Effector memory CD8-positive, alpha-beta T cell (primary cell): ENCODE data around the gene STUB1.
A peak's percentile ranks its signal among the peaks of the same experiment; 100 is the strongest.

Experiments
- ATAC-seq: fragments of 150-1000 bp; cut with Tn5 transposase; replicated peaks from 2 replicates; pipeline ENCODE4 v1.10.0; 2021; ENCODE audit warnings: mild to moderate bottlenecking, moderate library complexity
- DNase-seq, 3 experiments: peaks; one replicate each; pipeline ENCODE4 v3.0.0; 2021
- H3K27ac Mint-ChIP-seq, 2 donors: one replicate each; pipeline ENCODE4 v1.8.0; 2022; ENCODE audit warnings: mild to moderate bottlenecking in 2 of 2, mixed read lengths in 2 of 2, moderate library complexity in 2 of 2
- H3K27me3 Mint-ChIP-seq, 2 donors: one replicate each; pipeline ENCODE4 v1.8.0; 2022; ENCODE audit warnings: mixed read lengths in 2 of 2
- H3K36me3 Mint-ChIP-seq: one replicate; pipeline ENCODE4 v1.8.0; 2022; ENCODE audit warnings: mild to moderate bottlenecking, moderate library complexity, mixed read lengths; ENCODE audit not compliant: insufficient read depth
- H3K4me1 Mint-ChIP-seq, 2 donors: one replicate each; pipeline ENCODE4 v1.8.0; 2022; ENCODE audit warnings: low read depth in 2 of 2, mixed read lengths in 2 of 2
- H3K4me3 Mint-ChIP-seq, 2 donors: one replicate each; pipeline ENCODE4 v1.8.0; 2022; ENCODE audit warnings: mild to moderate bottlenecking in 2 of 2, mixed read lengths in 2 of 2, moderate library complexity in 2 of 2
- H3K9me3 Mint-ChIP-seq, 2 donors: one replicate each; pipeline ENCODE4 v1.8.0; 2022; ENCODE audit warnings: mixed read lengths in 2 of 2

The STUB1 gene

DNA sequence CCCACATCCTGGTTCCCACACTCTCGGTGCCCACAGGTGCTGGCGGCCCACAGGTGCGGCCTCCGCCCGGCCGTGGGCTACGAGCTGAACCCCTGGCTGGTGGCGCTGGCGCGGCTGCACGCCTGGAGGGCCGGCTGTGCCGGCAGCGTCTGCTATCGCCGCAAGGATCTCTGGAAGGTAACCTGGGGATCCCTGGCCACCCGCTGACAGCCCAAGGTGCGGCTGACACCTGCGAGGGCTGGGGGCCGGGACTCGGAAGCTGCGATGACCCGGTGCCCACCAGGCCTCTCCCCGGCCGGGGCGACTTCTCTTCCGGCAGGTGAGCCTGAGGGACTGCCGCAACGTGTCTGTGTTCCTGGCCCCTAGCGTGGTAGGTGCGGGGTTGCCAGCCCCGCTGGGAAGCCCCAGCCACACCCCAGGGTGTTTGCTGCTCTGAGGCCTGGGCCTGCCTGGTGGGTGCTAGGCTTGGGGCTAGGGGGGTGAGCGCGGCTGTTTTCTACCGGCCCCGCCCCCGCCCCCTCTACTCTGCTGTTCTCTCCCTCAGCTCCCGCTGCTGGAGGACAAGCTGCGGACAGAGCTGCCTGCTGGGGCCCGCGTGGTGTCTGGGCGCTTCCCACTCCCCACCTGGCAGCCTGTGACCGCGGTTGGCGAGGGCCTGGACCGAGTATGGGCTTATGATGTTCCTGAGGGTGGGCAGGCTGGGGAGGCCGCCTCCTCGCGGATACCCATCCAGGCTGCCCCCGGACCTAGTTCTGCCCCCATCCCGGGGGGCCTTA is 41.7 kb downstream of the STUB1 start:
- H3K27me3 Mint-ChIP-seq = no peaks in the 10 kb centered on the region
- H3K36me3 Mint-ChIP-seq = peaks cover 22% of the 10 kb centered on the region
- no peaks in the 10 kb centered on the region for H3K9me3 Mint-ChIP-seq
- peak; percentile 47 for ATAC-seq
- DNase-seq = peak in 2 of 3 experiments; percentile 43 to 44
- H3K4me3 Mint-ChIP-seq = peak overlapping the region; percentile 79 to 81
- peak overlapping the region; percentile 49 to 83 for H3K27ac Mint-ChIP-seq
- H3K4me1 Mint-ChIP-seq = peaks cover 15 to 19% of the 10 kb centered on the region in 2 donors

DNA sequence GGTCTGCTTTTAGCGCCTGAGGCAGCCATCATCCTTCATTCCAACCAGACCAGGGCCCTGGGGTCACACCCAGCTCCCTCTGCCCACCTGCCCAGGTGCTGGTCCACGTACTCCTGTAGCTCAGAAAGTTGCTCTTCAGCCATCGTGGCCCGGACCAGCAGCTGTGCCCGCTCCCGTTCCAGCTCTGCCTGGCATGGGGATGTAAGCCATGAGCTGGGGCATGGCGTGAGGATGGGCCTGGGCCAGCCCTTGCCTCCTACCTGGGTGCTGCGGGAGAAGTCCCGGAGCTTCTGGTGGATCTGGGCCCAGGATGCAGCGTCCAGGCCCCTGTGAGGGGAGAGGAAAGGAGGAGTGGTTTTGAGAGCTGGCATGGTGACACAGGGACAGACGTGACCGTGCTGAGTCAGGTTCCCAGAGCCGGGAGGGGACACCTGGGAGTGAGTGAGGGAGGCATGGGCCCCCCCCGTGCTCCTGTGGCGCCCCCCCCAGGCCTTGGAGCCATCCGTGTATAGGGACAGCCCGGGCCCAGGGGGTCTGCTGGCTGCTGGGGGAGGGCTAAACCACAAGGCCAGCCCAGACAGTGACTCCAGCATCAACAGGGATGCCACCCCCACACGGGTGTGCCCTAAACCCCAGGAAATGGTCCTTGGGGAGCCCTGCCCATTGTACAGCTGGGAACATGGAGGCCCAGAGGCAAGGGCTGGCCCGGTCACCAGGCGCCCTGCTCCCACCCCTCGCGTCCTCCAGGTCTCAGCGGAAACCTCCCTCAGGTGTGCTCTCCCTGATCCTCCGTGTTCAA is 42.8 kb downstream of the STUB1 start:
- peaks cover 25% of the 10 kb centered on the region for H3K36me3 Mint-ChIP-seq
- peak overlapping the region; percentile 45 to 81 for H3K4me3 Mint-ChIP-seq
- H3K4me1 Mint-ChIP-seq = peaks cover 15 to 19% of the 10 kb centered on the region in 2 donors
- no peak for DNase-seq
- H3K9me3 Mint-ChIP-seq = no peaks in the 10 kb centered on the region
- H3K27me3 Mint-ChIP-seq = no peaks in the 10 kb centered on the region
- peak overlapping the region; percentile 49 to 83 for H3K27ac Mint-ChIP-seq
- no peak for ATAC-seq

DNA sequence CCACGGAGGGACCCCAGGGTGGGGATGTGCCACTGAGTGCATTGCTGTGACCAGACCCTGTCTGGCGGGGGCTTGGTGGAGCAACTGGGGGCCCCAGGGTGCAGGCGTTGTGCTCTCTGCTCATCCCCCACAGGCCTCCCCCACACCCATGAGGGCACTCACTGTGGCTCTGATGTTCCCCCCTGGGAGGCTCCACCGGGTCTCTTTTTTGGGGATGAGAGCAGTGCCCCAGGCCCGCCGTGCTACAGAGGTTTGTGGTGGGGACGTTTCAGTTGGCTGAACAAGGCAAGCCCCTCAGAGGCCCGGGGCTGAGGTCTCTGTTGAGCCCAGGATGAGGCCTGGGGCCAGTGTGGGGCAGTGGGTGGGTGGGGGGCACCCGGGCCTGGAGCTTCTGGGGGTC is 43.5 kb downstream of the STUB1 start:
- Mint-ChIP-seq H3K27ac (peak overlapping the region in 1 of 2 donors; percentile 62), H3K4me1 (peaks cover 15 to 19% of the 10 kb centered on the region in 2 donors), H3K9me3 (no peaks in the 10 kb centered on the region), H3K4me3 (peak overlapping the region in 1 of 2 donors; percentile 42), H3K36me3 (peaks cover 30% of the 10 kb centered on the region), H3K27me3 (no peaks in the 10 kb centered on the region)
- no peak for ATAC-seq
- no peak for DNase-seq

GRCh38 chr16:724188-725040 is 44.2 kb downstream of the STUB1 start:
- no peak for ATAC-seq
- no peaks in the 10 kb centered on the region for H3K27me3 Mint-ChIP-seq
- H3K36me3 Mint-ChIP-seq = peaks cover 34% of the 10 kb centered on the region
- peak overlapping the region in 1 of 2 donors; percentile 62 for H3K27ac Mint-ChIP-seq
- no peaks in the 10 kb centered on the region for H3K9me3 Mint-ChIP-seq
- H3K4me3 Mint-ChIP-seq = no peak overlapping the region
- H3K4me1 Mint-ChIP-seq = peaks cover 10 to 15% of the 10 kb centered on the region in 2 donors
- DNase-seq = no peak

DNA sequence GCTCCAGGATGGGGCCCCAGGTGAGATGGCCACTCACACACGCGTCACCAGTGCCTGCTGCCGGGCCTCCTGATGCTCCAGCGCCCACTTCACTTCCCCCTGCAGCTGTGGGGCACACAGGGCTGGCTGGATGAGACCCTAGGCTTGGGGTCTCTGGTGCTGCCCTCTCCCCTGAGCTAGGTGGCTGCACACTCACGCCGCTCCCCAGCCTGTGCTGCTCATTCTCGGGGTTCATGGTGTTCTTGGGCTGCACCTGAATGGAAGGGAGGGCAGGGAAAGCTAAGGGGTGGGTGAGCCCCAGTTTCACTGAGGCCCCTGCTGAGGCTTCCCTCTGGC is 44.8 kb downstream of the STUB1 start:
- Mint-ChIP-seq H3K4me1 (peaks cover 9 to 15% of the 10 kb centered on the region in 2 donors), H3K36me3 (peaks cover 38% of the 10 kb centered on the region), H3K4me3 (peak overlapping the region in 1 of 2 donors; percentile 80), H3K27ac (peak overlapping the region in 1 of 2 donors; percentile 20), H3K27me3 (no peaks in the 10 kb centered on the region), H3K9me3 (no peaks in the 10 kb centered on the region)
- ATAC-seq (no peak), DNase-seq (no peak)

- Mint-ChIP-seq H3K4me3 (peak overlapping the region in 1 of 2 donors; percentile 80), H3K9me3 (no peaks in the 10 kb centered on the region), H3K27me3 (no peaks in the 10 kb centered on the region), H3K36me3 (peaks cover 32% of the 10 kb centered on the region), H3K4me1 (peaks cover 3 to 11% of the 10 kb centered on the region in 2 donors), H3K27ac (peak overlapping the region in 1 of 2 donors; percentile 73)
- ATAC-seq (no peak), DNase-seq (no peak)
These were observed 45.4 kb downstream of the STUB1 start for GRCh38 chr16:725463-726187.

GRCh38 chr16:726188-726437 is 45.9 kb downstream of the STUB1 start:
- Mint-ChIP-seq H3K4me3 (peak overlapping the region; percentile 72 to 80), H3K36me3 (peaks cover 34% of the 10 kb centered on the region), H3K27me3 (no peaks in the 10 kb centered on the region), H3K27ac (peak overlapping the region in 1 of 2 donors; percentile 73), H3K4me1 (peaks cover 3 to 11% of the 10 kb centered on the region in 2 donors), H3K9me3 (no peaks in the 10 kb centered on the region)
- no peak for ATAC-seq
- DNase-seq = no peak

GRCh38 chr16:726438-727290 is 46.5 kb downstream of the STUB1 start, which contains the start of the genes CCDC78 and HAGHL:
Gene CCDC78, minus strand, starts transcription at chr16:726443. Its CDS starts 76 bp downstream, at chr16:726367.
Gene HAGHL, plus strand, starts transcription at chr16:727106. Its CDS starts 404 bp downstream, at chr16:727510.
- Mint-ChIP-seq H3K36me3 (peaks cover 32% of the 10 kb centered on the region), H3K4me1 (peaks cover 3 to 11% of the 10 kb centered on the region in 2 donors), H3K27me3 (no peaks in the 10 kb centered on the region), H3K4me3 (peak within 1 kb of the TSS; percentile 72 to 80), H3K27ac (peak within 1 kb of the TSS in 1 of 2 donors; percentile 73), H3K9me3 (no peaks in the 10 kb centered on the region)
- peak; percentile 31 for ATAC-seq
- DNase-seq = peak in 2 of 3 experiments; percentile 51 to 54

GRCh38 chr16:727291-727977 is 47.2 kb downstream of the STUB1 start:
- no peaks in the 10 kb centered on the region for H3K9me3 Mint-ChIP-seq
- ATAC-seq (peak; percentile 19), DNase-seq (no peak)
- H3K4me3 Mint-ChIP-seq = peak overlapping the region; percentile 59 to 80
- peaks cover 0 to 8% of the 10 kb centered on the region in 2 donors for H3K4me1 Mint-ChIP-seq
- H3K27ac Mint-ChIP-seq = no peak overlapping the region
- no peaks in the 10 kb centered on the region for H3K27me3 Mint-ChIP-seq
- H3K36me3 Mint-ChIP-seq = peaks cover 30% of the 10 kb centered on the region

- Mint-ChIP-seq H3K27ac (no peak overlapping the region), H3K9me3 (no peaks in the 10 kb centered on the region), H3K36me3 (peaks cover 35% of the 10 kb centered on the region), H3K4me1 (peaks cover 0 to 6% of the 10 kb centered on the region in 2 donors), H3K27me3 (no peaks in the 10 kb centered on the region), H3K4me3 (peak overlapping the region; percentile 57 to 80)
- ATAC-seq (peak; percentile 78), DNase-seq (peak; percentile 70 to 80 (median 70))
These were observed 48.1 kb downstream of the STUB1 start for GRCh38 chr16:728131-728889.
